GM18861 (cell line): ENCODE results near the gene TRIM44.

Experiments
- ATAC-seq: cut with Tn5 transposase; IDR thresholded peaks from one replicate; pipeline ENCODE4 v1.9.1; 2021; ENCODE audit not compliant: unreplicated experiment

Gene TRIM44, protein sequence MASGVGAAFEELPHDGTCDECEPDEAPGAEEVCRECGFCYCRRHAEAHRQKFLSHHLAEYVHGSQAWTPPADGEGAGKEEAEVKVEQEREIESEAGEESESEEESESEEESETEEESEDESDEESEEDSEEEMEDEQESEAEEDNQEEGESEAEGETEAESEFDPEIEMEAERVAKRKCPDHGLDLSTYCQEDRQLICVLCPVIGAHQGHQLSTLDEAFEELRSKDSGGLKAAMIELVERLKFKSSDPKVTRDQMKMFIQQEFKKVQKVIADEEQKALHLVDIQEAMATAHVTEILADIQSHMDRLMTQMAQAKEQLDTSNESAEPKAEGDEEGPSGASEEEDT

DNA sequence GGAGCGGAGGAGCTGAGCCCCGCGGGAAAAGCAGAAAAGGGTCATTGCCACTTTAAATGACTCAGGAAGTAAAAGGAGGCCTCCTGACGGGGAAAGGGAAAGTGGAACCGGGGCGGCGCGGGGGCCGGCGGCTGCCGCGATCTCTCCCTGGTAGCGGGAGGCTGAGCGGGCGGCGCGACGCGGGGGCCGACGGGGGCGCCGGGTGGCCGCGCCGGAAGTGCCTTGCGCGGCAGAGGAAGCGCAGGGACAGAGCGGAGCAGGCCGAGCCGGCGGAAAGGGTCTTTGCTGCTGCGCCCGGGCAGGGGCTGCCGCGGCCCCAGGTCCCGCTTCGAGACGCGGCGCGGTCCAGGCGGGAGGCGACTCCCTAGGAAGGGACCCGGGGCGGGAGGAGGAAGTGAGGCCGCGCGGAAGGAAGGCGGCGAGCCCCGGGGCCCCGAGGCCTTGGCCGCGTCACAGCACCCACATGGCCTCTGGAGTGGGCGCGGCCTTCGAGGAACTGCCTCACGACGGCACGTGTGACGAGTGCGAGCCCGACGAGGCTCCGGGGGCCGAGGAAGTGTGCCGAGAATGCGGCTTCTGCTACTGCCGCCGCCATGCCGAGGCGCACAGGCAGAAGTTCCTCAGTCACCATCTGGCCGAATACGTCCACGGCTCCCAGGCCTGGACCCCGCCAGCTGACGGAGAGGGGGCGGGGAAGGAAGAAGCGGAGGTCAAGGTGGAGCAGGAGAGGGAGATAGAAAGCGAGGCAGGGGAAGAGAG is at the start of gene TRIM44:
TRIM44 (plus strand) TSS at position 127 of the 759 bp plus-strand sequence; CDS start at position 464, 337 bp downstream.
- peak; percentile 81 for ATAC-seq

DNA sequence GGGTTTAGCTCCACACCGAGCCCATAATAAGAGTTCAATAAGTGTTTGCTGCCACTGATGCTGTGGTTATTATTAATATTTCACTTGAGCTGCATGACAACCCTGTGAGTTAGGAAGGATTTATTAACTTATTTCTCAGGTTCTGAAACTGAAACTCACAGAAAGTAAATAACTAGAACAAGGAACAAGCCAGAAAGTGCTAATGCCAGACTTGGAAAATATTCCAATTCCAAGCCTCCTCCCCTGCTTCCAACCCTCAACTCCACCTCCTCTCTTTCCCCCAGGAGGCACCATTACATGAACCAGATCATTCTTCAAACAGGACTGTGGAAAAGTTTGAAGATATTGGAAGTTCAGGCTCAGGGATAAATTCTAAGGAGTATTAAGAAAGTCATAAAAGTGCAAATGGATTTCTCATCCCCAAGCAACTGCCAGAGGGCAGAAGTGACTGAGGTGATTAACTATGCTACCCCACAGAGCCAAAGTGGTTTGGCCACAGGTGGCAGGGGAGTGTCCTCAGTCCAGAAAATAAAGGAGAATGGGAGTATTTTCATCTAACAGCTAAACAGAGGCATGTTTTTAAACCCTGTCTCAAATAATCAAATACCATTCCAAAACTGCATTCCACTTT is 47.5 kb upstream of the TRIM44 start:
- ATAC-seq = no peak

DNA sequence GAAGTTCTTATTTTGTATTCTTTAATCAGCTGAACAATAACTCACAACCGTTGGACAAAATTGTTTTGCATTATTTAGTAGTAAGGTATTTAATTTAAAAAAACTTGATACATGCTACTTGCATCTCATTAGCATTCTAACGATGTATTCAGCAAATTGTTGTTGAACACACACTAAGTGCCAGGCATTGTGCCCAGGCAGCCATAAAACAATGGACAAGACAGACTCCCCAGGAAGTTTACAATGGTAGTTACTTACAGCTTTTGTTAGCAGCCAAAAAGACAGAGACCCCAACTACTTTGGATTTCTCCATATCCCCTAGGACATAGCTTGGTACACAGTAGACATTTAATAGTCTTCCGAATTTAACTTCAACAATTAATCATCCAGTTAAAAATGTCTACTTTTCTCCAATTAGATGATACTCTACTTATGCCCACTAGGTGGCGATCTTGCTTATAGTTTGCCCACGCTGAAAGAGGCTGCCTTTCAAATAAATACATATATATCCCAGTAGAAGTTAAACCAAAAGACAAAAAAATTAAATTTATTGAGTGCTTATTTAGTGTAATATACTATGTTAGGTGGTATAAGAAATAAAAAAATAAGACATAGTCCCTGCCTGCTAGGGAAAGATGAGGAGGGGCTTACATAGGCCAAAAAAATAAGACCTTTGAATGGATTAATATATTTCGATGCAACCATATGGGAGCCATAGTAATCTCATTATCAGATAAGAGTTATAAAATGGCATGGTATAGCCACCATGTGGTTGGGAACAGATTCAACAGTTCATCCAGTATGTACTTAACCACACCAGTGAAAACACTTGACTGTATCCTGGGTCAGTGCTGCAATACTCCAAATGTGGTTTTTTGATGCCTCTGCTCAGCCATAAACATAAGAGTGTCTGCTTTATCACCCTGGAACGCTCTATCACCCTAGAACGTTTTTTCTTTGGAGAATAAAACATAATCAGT is 46.4 kb upstream of the TRIM44 start:
- no peak for ATAC-seq

DNA sequence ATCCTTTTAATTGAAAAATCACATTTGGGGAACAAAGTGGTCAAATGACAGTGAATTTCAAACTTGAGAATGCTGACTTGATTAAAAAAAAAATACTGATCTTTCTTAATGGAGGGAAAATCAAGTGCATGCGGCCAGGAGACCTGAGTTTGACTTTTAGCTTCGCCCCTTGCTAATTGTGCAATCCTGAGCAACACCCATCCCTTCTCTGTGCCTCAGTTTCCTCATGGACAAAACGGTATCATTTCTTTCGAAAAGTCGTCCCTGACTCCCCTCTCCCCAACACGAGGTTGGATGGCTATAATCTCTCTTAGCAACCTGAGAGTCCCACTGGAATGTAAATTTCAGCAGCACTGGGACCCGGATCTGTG is 45.3 kb upstream of the TRIM44 start:
- no peak for ATAC-seq

DNA sequence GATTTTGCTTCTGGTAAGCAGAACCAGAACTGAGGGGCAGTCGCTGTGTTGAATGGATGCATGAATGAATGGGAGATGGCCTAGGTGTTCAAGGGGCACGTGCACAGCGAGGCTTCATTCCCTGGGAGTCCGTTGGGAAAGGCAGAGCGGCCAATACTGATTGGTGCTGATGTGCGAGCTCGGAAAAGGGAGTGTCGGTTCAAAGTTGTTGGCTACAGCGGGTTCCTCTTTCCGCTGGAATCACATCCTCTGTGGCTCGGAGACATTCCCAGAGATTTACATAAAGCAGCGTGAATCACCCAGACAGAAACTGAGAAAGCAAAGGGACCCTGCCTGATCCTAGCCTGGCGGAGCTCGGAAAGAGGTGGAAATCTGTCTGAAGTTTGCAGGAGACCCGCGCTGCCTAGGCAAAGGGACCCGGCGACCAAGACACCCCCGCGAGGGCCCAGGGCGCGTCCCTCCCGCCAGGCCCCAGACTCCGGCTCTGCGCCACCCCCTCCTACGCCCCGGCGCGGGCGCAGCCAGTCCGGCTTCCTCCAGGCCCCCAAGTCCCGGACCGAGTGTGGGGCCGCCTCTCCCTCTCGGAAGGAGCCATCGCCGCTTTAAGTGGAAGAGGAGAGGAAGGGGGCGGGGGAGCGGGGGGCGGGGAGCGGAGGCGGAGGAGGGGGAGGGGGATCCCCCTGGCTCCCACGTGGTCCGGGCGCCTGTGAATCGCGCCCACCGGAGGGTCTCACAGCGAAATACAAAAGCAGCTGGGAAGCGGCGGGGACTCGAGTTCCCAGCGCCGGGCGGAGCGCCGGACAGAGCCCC is 44.7 kb upstream of the TRIM44 start, which contains the start of gene FJX1:
FJX1 (plus strand) TSS at position 774 of the 810 bp plus-strand sequence. CDS start 177 bp downstream, outside the sequence.
- peak; percentile 21 for ATAC-seq

DNA sequence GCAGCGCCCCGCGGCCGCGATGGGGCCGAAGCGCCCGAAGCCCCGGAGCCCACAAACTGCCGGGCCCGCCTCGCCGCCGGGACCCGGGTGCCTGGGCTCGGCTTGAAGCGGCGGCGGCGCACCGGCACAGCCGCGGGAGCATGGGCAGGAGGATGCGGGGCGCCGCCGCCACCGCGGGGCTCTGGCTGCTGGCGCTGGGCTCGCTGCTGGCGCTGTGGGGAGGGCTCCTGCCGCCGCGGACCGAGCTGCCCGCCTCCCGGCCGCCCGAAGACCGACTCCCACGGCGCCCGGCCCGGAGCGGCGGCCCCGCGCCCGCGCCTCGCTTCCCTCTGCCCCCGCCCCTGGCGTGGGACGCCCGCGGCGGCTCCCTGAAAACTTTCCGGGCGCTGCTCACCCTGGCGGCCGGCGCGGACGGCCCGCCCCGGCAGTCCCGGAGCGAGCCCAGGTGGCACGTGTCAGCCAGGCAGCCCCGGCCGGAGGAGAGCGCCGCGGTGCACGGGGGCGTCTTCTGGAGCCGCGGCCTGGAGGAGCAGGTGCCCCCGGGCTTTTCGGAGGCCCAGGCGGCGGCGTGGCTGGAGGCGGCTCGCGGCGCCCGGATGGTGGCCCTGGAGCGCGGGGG is 44.0 kb upstream of the TRIM44 start:
- ATAC-seq = peak; percentile 27

DNA sequence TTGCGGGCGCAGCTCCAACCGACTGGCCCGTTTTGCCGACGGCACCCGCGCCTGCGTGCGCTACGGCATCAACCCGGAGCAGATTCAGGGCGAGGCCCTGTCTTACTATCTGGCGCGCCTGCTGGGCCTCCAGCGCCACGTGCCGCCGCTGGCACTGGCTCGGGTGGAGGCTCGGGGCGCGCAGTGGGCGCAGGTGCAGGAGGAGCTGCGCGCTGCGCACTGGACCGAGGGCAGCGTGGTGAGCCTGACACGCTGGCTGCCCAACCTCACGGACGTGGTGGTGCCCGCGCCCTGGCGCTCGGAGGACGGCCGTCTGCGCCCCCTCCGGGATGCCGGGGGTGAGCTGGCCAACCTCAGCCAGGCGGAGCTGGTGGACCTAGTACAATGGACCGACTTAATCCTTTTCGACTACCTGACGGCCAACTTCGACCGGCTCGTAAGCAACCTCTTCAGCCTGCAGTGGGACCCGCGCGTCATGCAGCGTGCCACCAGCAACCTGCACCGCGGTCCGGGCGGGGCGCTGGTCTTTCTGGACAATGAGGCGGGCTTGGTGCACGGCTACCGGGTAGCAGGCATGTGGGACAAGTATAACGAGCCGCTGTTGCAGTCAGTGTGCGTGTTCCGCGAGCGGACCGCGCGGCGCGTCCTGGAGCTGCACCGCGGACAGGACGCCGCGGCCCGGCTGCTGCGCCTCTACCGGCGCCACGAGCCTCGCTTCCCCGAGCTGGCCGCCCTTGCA is 43.3 kb upstream of the TRIM44 start:
- peak; percentile 20 for ATAC-seq

DNA sequence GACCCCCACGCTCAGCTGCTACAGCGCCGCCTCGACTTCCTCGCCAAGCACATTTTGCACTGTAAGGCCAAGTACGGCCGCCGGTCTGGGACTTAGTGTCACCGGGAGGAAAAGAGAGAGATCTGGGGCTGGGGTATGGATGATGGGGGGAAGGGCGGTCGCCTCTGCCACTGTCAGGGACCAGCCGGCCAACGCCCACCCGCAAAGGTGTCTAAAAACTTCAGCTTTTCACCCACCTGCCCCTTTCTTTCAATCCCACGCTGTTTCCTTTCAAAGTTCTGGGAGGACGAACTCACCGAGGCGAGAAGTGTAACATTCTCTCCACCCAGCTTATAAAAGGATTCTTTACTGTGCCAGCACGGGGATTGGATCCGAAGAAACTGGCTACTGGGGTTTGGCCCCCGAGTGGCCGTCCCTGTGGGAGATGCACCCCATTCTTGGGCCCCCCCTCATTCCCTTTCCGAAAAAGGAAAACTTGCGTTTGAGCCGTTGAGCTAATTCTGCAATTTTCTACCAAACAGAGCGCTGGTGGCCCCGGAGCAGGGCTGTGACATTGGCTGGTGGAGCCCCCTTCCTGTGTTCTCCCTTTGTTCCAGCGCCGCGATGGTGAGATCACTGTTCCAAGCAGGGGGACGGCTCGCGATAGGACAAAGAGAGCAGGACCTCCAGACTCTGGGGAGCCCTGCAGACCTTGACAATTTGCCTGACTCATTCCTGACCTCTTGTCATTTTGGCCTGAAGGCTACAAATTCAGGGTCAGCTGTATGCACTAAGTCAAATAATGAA is 42.5 kb upstream of the TRIM44 start:
- no peak for ATAC-seq

DNA sequence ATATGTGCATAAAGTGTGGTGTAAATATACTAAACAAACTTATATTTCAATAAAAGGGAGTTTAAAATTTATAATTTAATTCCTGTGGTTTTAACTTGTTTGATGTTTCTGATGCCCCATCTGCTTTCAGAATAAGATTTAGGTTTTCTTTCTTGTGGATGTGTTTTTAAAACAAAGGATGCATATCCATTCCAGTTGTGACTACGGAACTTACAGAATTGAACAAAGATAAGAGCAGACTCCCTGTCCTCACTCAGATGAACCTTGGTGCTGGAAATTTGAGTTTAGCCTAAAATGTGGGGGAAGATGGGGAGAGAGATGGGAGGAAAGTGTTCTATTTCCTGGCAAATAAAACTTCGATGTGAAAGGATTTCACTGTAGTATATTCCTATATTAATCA is 41.8 kb upstream of the TRIM44 start:
- ATAC-seq = no peak

DNA sequence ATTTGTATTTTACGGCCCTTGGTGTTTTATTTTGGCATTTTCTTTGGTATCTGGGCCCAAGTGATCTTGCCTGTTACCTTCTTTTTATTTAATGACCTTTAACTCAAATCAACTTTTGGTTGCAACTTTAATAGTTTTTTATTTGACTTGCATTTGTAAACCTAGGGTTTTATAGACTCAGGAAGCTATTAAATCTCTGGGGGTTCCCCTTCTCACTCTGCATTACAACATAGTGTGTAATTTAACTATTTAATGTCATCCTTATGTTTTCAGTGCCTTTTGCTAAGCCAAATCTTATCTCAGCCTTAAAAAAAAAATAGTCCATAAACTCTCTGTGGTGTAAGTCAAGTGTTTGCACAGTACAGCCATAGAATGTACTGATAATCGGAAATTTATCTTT is 41.0 kb upstream of the TRIM44 start:
- ATAC-seq = no peak

DNA sequence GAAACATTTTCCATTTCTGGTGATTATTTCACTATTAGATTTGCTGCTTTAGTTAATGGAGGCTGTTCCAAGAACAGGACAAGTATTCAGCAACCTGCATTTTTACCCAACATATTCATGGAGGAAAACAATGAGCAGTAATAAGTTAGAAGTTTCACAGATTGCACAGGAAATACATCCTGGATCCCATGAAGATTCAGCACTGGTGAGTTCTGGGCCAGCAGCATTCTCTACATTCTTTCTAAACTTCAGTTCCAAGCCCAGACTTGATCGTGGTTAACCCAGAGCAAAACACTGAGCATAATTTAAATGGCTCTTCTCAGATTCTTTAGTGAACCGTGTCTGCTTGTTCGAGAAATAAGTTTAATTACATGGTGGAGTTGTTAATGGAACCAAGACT is 40.5 kb upstream of the TRIM44 start:
- ATAC-seq = no peak

DNA sequence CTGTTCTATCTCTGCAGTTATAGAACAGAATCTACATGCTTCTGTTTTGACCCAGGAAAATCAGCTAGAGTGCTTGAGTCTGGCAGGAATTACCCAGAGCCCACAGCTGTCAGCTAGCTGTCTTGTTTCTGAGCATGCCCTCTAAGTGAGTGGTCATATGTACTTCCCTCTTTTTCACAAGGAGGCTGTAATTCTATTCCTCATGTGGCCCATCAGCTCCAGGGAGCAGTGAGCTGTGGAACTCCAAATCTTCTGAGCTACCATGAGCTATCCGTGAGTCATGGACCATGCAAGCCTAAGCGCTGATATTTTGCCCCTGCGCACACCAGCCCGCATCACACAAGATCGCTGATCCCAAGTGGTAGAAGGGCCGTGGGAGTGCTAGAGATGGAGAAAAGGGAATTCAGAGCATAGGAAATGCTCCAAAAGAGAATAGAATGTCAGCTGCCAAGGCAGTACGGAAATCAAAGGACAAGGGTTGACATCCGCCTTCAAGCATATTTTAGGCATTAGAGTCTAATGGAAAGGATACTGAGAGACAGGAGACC is 38.9 kb upstream of the TRIM44 start:
- ATAC-seq = no peak

DNA sequence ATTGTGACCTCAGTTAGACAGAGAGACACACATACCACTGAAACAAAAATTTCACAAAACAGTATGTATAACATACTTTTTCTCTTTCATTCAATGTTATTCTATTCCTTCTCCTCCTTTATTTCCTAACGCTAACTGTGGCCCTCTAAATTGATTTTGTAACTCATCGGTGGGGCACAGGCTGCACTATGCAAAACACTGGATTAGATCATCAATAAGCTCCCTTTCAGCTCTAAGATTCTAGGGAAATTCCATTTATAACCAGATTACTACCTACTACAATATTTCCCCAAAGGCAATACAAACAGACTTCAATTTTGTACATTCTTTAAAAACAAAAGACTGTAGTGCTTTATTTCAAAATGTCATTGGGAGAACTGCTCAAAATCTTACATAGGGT is 38.3 kb upstream of the TRIM44 start:
- ATAC-seq = no peak

DNA sequence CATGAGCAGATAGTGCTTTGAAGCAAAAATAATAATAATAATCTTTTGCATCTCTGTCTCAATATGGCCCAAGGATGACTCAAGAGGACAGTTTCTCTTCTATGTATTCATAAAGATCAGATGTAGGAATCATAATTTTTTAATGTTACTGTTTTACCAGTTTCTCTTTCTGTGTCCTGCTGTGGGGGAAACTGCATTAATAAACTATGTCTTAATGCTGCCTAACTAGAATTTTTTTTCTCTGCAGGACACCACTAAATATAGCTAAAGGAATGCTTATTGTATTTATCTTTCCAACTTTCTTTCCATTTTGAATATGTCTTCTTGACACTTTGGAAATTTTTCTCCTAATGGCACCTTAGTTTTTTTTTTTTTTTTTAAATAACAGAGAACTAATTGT is 37.8 kb upstream of the TRIM44 start:
- ATAC-seq = no peak

DNA sequence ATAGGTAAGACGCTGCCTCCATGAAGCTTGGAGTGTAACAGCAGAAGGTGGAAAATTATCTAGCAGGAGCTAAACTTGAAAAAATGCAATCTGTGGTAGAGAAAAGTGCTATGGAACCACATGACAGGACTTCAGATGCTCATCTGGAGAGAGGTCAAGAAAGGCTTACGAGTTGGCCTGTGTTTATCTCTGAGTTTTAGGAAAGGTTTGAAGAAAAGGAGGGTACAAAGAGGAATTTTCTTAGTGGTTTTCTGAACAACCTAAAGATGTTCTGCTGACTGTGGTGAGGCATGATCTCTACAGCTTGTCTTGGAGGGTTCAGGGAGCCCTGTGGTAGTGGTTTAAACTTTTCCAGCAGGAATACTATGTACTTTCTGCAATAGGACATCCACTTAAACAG is 36.1 kb upstream of the TRIM44 start:
- ATAC-seq = no peak

DNA sequence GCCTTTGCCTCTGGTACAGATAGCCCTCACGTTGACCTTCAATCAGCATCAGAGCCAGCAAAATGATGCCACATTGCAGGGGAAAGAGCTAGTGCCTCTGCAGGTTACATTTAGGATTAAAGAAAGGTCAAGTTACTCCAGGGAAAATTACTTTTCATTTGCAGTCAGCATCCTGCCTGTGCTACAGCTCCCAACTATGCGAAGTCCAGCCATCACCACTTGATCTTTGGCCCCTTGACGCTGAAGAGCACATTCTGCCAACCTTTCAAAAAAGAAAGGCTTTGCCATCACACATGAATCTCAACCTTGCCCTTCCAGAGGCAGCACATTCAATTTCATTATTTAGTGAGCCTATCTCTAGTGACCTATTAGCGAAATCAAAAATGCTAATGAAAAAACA is 33.1 kb upstream of the TRIM44 start:
- no peak for ATAC-seq

DNA sequence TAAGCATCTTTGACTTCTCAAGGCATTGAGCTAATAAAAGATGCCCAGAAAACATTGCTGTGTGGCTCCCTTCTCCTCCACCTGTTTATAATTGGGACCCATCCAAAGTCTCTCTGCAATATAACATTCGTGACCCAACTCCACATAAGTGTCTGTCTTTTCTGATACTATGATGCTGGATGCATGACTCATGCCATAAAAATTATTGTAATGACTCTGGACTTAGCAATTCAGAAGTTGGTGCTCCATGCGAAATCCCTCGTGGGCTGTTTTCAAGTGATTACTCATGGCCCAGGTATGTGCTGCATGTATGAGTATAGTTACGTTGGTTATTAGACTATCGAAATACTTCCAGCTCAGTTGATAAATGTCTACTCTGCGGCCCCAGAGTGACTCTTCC is 32.7 kb upstream of the TRIM44 start:
- ATAC-seq = no peak

DNA sequence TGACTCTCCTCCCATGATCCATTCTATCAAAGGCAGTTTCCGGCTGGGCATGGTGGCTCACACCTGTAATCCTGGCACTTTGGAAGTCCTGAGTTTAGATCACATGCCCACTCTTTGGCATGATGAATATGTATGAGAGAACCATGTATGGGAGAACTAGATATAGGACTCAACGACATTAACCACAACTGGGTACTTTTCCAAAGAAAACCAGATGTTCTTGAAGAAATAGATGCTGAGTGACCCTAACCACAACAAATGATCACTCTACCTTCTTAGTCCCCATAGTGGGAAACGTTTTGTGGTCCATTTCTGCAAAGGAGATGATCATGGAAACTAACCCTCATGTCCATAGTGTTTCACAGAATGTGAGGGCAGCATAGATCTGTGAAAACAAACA is 30.7 kb upstream of the TRIM44 start:
- ATAC-seq = no peak
